Stimulated activated effector memory CD8-positive, alpha-beta T cell treated with anti-CD3 and anti-CD28 coated beads, Interleukin-12 subunit alpha, Interleukin-12 subunit beta, amount 100 ng/mL, for 72 hours (primary cell): Measurements from ENCODE around the gene ZNF513.
"Not testable (repeated sequence)": the region's sequence is repeated elsewhere in the genome, so short reads cannot be mapped to it uniquely, and the experiment has no call there.

Experiments
- ATAC-seq: fragments of 150-1000 bp; cut with Tn5 transposase; 2 replicates; pipeline ENCODE4 v1.10.0; 2021
- DNase-seq, 2 donors: peaks; one replicate each; pipeline ENCODE4 v3.0.0; 2021 to 2022; ENCODE audit warnings: low spot score in 2 of 2
- H3K27ac Mint-ChIP-seq: one replicate; pipeline ENCODE4 v1.8.0; 2022; ENCODE audit warnings: mild to moderate bottlenecking, mixed read lengths
- H3K36me3 Mint-ChIP-seq: one replicate; pipeline ENCODE4 v1.8.0; 2022; ENCODE audit warnings: mild to moderate bottlenecking, mixed read lengths
- H3K4me1 Mint-ChIP-seq: one replicate; pipeline ENCODE4 v1.8.0; 2022; ENCODE audit warnings: mixed read lengths
- H3K4me3 Mint-ChIP-seq: one replicate; pipeline ENCODE4 v1.8.0; 2022; ENCODE audit warnings: mild to moderate bottlenecking, mixed read lengths
- H3K9me3 Mint-ChIP-seq: one replicate; pipeline ENCODE4 v1.8.0; 2022; ENCODE audit warnings: mixed read lengths

ZNF513 gene

GRCh38 chr2:27380626-27381545, at the start of gene ZNF513:
Gene ZNF513 (minus strand): TSS chr2:27380734. CDS start chr2:27380526, 208 bp downstream.
- Mint-ChIP-seq H3K9me3 (no peaks in the 10 kb centered on the region), H3K4me3 (peak within 1 kb of the TSS; percentile 82), H3K4me1 (peaks cover 46% of the 10 kb centered on the region), H3K27ac (peak within 1 kb of the TSS; percentile 96), H3K36me3 (peaks cover 100% of the 10 kb centered on the region)
- ATAC-seq (peak; percentile 93), DNase-seq (peak; percentile 73 to 93)

GRCh38 chr2:27428978-27429541, 48.5 kb upstream of the ZNF513 start:
- Mint-ChIP-seq H3K9me3 (no peaks in the 10 kb centered on the region), H3K4me3 (peak overlapping the region; percentile 94), H3K4me1 (peaks cover 42% of the 10 kb centered on the region), H3K36me3 (peaks cover 55% of the 10 kb centered on the region), H3K27ac (peak overlapping the region; percentile 95)
- ATAC-seq (peak; percentile 88), DNase-seq (peak; percentile 68 to 89)

- Mint-ChIP-seq H3K4me3 (peak within 1 kb of the TSS; percentile 94), H3K9me3 (no peaks in the 10 kb centered on the region), H3K36me3 (peaks cover 48% of the 10 kb centered on the region), H3K4me1 (peaks cover 37% of the 10 kb centered on the region), H3K27ac (peak within 1 kb of the TSS; percentile 95)
- peak; percentile 90 to 96 for DNase-seq
- ATAC-seq = peak; percentile 91
Observed at GRCh38 chr2:27428213-27428977, 47.9 kb upstream of the ZNF513 start, which contains the start of gene NRBP1. Gene NRBP1 (plus strand): TSS chr2:27428631. CDS start chr2:27433274, 4,643 bp downstream.

- peak overlapping the region; percentile 95 for H3K27ac Mint-ChIP-seq
- DNase-seq (no peak), ATAC-seq (no peak)
- H3K9me3 Mint-ChIP-seq = no peaks in the 10 kb centered on the region
- peaks cover 43% of the 10 kb centered on the region for H3K36me3 Mint-ChIP-seq
- H3K4me3 Mint-ChIP-seq = peak overlapping the region; percentile 94
- H3K4me1 Mint-ChIP-seq = peaks cover 32% of the 10 kb centered on the region
Observed at GRCh38 chr2:27427863-27428212, 47.3 kb upstream of the ZNF513 start.

- H3K4me3 Mint-ChIP-seq, ATAC-seq, DNase-seq, H3K27ac Mint-ChIP-seq, H3K9me3 Mint-ChIP-seq: not testable (repeated sequence)
- H3K4me1 Mint-ChIP-seq = peaks cover 17% of the 10 kb centered on the region
- peaks cover 15% of the 10 kb centered on the region for H3K36me3 Mint-ChIP-seq
Observed at GRCh38 chr2:27425039-27425438, 44.5 kb upstream of the ZNF513 start.

- DNase-seq = no peak
- peaks cover under 1% of the 10 kb centered on the region for H3K36me3 Mint-ChIP-seq
- peaks cover 6% of the 10 kb centered on the region for H3K4me1 Mint-ChIP-seq
- no peak overlapping the region for H3K4me3 Mint-ChIP-seq
- no peaks in the 10 kb centered on the region for H3K9me3 Mint-ChIP-seq
- no peak for ATAC-seq
- H3K27ac Mint-ChIP-seq = no peak overlapping the region
Observed at GRCh38 chr2:27422958-27423357, 42.4 kb upstream of the ZNF513 start.

GRCh38 chr2:27421660-27422250, 41.2 kb upstream of the ZNF513 start:
- Mint-ChIP-seq H3K9me3 (no peaks in the 10 kb centered on the region), H3K4me3 (no peak overlapping the region), H3K36me3 (no peaks in the 10 kb centered on the region), H3K4me1 (no peaks in the 10 kb centered on the region), H3K27ac (no peak overlapping the region)
- ATAC-seq (no peak), DNase-seq (no peak)

- no peaks in the 10 kb centered on the region for H3K9me3 Mint-ChIP-seq
- H3K36me3 Mint-ChIP-seq = no peaks in the 10 kb centered on the region
- DNase-seq (no peak), ATAC-seq (no peak)
- no peak overlapping the region for H3K4me3 Mint-ChIP-seq
- H3K27ac Mint-ChIP-seq = no peak overlapping the region
- H3K4me1 Mint-ChIP-seq = no peaks in the 10 kb centered on the region
Observed at GRCh38 chr2:27420996-27421395, 40.5 kb upstream of the ZNF513 start.

GRCh38 chr2:27416151-27416550, 35.6 kb upstream of the ZNF513 start:
- ATAC-seq (no peak), DNase-seq (no peak)
- Mint-ChIP-seq H3K9me3 (peaks cover 3% of the 10 kb centered on the region), H3K4me1 (peaks cover 5% of the 10 kb centered on the region), H3K4me3 (no peak overlapping the region), H3K36me3 (no peaks in the 10 kb centered on the region), H3K27ac (no peak overlapping the region)

GRCh38 chr2:27412419-27413152, 32.1 kb upstream of the ZNF513 start:
- Mint-ChIP-seq H3K4me3 (no peak overlapping the region), H3K36me3 (peaks cover 16% of the 10 kb centered on the region), H3K27ac (no peak overlapping the region), H3K9me3 (peaks cover 3% of the 10 kb centered on the region), H3K4me1 (peaks cover 25% of the 10 kb centered on the region)
- ATAC-seq (no peak), DNase-seq (no peak)

- peaks cover 46% of the 10 kb centered on the region for H3K36me3 Mint-ChIP-seq
- ATAC-seq = peak; percentile 98
- peaks cover 3% of the 10 kb centered on the region for H3K9me3 Mint-ChIP-seq
- H3K4me1 Mint-ChIP-seq = peaks cover 40% of the 10 kb centered on the region
- peak within 1 kb of the TSS; percentile 85 for H3K27ac Mint-ChIP-seq
- peak within 1 kb of the TSS; percentile 73 for H3K4me3 Mint-ChIP-seq
- DNase-seq = peak; percentile 94 to 98
Observed at GRCh38 chr2:27409321-27410073, 29.0 kb upstream of the ZNF513 start, which contains the start of gene PPM1G. Gene PPM1G (minus strand): TSS chr2:27409591. CDS start chr2:27409422, 169 bp downstream.

- Mint-ChIP-seq H3K4me1 (peaks cover 40% of the 10 kb centered on the region), H3K27ac (peak overlapping the region; percentile 85), H3K4me3 (peak overlapping the region; percentile 73), H3K9me3 (peaks cover 3% of the 10 kb centered on the region), H3K36me3 (peaks cover 53% of the 10 kb centered on the region)
- peak; percentile 58 for ATAC-seq
- no peak for DNase-seq
Observed at GRCh38 chr2:27408601-27409320, 28.2 kb upstream of the ZNF513 start.

GRCh38 chr2:27407798-27408491, 27.4 kb upstream of the ZNF513 start:
- Mint-ChIP-seq H3K9me3 (peaks cover 3% of the 10 kb centered on the region), H3K27ac (peak overlapping the region; percentile 85), H3K4me1 (peaks cover 40% of the 10 kb centered on the region), H3K4me3 (peak overlapping the region; percentile 73), H3K36me3 (peaks cover 61% of the 10 kb centered on the region)
- no peak for ATAC-seq
- DNase-seq = no peak
